C4-2B (cell line): Measurements from ENCODE around the gene YEATS2.

Experiments
- CTCF ChIP-seq: fragments of 450-650 bp; conservative IDR thresholded peaks from 2 replicates; pipeline ENCODE4 v1.5.1; 2017; ENCODE audit warnings: mild to moderate bottlenecking
- ZFX ChIP-seq: fragments of 450-650 bp; IDR thresholded peaks from 2 replicates; pipeline ENCODE4 v1.6.1; 2017

- no peak for TF ChIP-seq CTCF
- no peak for TF ChIP-seq ZFX
Observed at GRCh38 chr3:183698756-183699155, 1.2 kb downstream of the YEATS2 start.
